ENCODE data around the gene EEF1AKMT4.

Gene EEF1AKMT4

GRCh38 chr3:184295771-184296170 is 46.3 kb downstream of the EEF1AKMT4 start:
- Histone ChIP-seq H3K4me3 (ENCODE audit: low read depth in 1 of 5, low read length in 5 of 5) (no peak overlapping the region), H3K27ac (ENCODE audit: low read depth, low read length) (no peak overlapping the region), H3K27me3 (ENCODE audit: control insufficient read depth in 5 of 5, insufficient read depth in 4 of 5, low read length in 5 of 5) (peaks cover 0 to 7% (median 0%) of the 10 kb centered on the region in 5 donors), H3K9ac (ENCODE audit: low read length in 5 of 5) (no peak overlapping the region), H3K36me3 (ENCODE audit: control insufficient read depth in 5 of 5, insufficient read depth in 5 of 5, low read length in 5 of 5) (peaks cover 5 to 7% (median 6%) of the 10 kb centered on the region in 5 donors), H3K4me1 (ENCODE audit: control insufficient read depth in 5 of 5, insufficient read depth in 5 of 5, low read length in 5 of 5) (peaks cover 9 to 21% (median 18%) of the 10 kb centered on the region in 5 donors), H3K9me3 (ENCODE audit: control insufficient read depth in 5 of 5, low read length in 5 of 5) (no peaks in the 10 kb centered on the region)

DNA sequence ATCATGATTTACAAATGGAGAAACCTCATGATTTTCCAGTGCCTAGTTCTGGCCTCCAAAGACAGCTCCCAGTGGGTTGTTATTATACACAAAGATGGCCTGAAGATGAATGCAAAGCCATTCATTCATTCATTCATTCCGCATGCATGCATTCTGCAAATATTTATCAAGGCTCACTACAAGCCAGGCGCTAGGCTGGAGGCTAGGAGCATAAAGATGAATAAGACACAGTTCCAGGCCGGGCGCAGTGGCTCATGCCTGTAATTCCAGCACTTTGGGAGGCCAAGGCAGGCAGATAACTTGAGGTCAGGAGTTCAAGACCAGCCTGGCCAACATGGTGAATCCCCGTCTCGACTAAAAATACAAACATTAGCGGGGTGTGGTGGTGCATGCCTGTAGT is 47.1 kb downstream of the EEF1AKMT4 start:
- H3K36me3 ChIP-seq (ENCODE audit: control insufficient read depth in 5 of 5, insufficient read depth in 5 of 5, low read length in 5 of 5): peaks cover 7 to 14% (median 12%) of the 10 kb centered on the region in 5 donors
- peaks cover 9 to 21% (median 18%) of the 10 kb centered on the region in 5 donors for H3K4me1 ChIP-seq (ENCODE audit: control insufficient read depth in 5 of 5, insufficient read depth in 5 of 5, low read length in 5 of 5)
- no peak overlapping the region for H3K4me3 ChIP-seq (ENCODE audit: low read depth in 1 of 5, low read length in 5 of 5)
- H3K9ac ChIP-seq (ENCODE audit: low read length in 5 of 5): no peak overlapping the region
- no peaks in the 10 kb centered on the region for H3K9me3 ChIP-seq (ENCODE audit: control insufficient read depth in 5 of 5, low read length in 5 of 5)
- no peak overlapping the region for H3K27ac ChIP-seq (ENCODE audit: low read depth, low read length)
- peaks cover 0 to 7% (median 0%) of the 10 kb centered on the region in 5 donors for H3K27me3 ChIP-seq (ENCODE audit: control insufficient read depth in 5 of 5, insufficient read depth in 4 of 5, low read length in 5 of 5)

- Histone ChIP-seq H3K9ac (ENCODE audit: low read length in 5 of 5) (peak within 1 kb of the TSS; percentile 73 to 93 (median 83)), H3K36me3 (ENCODE audit: control insufficient read depth in 5 of 5, insufficient read depth in 5 of 5, low read length in 5 of 5) (peaks cover 25 to 37% (median 35%) of the 10 kb centered on the region in 5 donors), H3K27me3 (ENCODE audit: control insufficient read depth in 5 of 5, insufficient read depth in 4 of 5, low read length in 5 of 5) (no peaks in the 10 kb centered on the region), H3K27ac (ENCODE audit: low read depth, low read length) (peak within 1 kb of the TSS; percentile 67), H3K9me3 (ENCODE audit: control insufficient read depth in 5 of 5, low read length in 5 of 5) (no peaks in the 10 kb centered on the region), H3K4me3 (ENCODE audit: low read depth in 1 of 5, low read length in 5 of 5) (peak within 1 kb of the TSS; percentile 86 to 96 (median 90)), H3K4me1 (ENCODE audit: control insufficient read depth in 5 of 5, insufficient read depth in 5 of 5, low read length in 5 of 5) (peaks cover 9 to 21% (median 18%) of the 10 kb centered on the region in 5 donors)
Measured at GRCh38 chr3:184298759-184299487, 49.5 kb downstream of the EEF1AKMT4 start, which contains the start of gene PSMD2. TSS of gene PSMD2 (plus strand) at chr3:184299241. CDS start at chr3:184299267, 26 bp downstream.

GRCh38 chr3:184299488-184300377 is 50.3 kb downstream of the EEF1AKMT4 start:
- Histone ChIP-seq H3K9ac (ENCODE audit: low read length in 5 of 5) (peak overlapping the region; percentile 50 to 93 (median 81)), H3K27me3 (ENCODE audit: control insufficient read depth in 5 of 5, insufficient read depth in 4 of 5, low read length in 5 of 5) (no peaks in the 10 kb centered on the region), H3K9me3 (ENCODE audit: control insufficient read depth in 5 of 5, low read length in 5 of 5) (no peaks in the 10 kb centered on the region), H3K4me3 (ENCODE audit: low read depth in 1 of 5, low read length in 5 of 5) (peak overlapping the region; percentile 81 to 96 (median 89)), H3K36me3 (ENCODE audit: control insufficient read depth in 5 of 5, insufficient read depth in 5 of 5, low read length in 5 of 5) (peaks cover 26 to 45% (median 43%) of the 10 kb centered on the region in 5 donors), H3K4me1 (ENCODE audit: control insufficient read depth in 5 of 5, insufficient read depth in 5 of 5, low read length in 5 of 5) (peaks cover 9 to 21% (median 18%) of the 10 kb centered on the region in 5 donors), H3K27ac (ENCODE audit: low read depth, low read length) (peak overlapping the region; percentile 65)

DNA sequence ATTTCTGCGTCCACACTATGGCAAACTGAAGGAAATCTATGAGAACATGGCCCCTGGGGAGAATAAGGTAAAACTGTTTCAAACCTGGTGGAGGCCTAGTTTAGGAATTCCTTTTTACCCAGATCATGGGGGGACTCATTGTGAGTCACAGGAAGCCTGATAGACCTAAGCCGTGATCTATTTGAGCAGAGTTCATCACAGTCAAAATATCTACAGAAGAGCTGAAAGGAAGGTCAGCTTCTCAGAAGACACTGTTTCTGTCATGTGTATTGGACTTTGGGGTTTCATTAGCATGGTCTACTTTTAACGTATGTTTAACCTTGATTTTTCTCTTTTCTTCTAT is 50.9 kb downstream of the EEF1AKMT4 start:
- peak overlapping the region in 2 of 5 donors; percentile 89 to 96 for H3K4me3 ChIP-seq (ENCODE audit: low read depth in 1 of 5, low read length in 5 of 5)

GRCh38 chr3:184305577-184305976 is 56.1 kb downstream of the EEF1AKMT4 start:
- peaks cover 37 to 84% (median 81%) of the 10 kb centered on the region in 5 donors for H3K36me3 ChIP-seq (ENCODE audit: control insufficient read depth in 5 of 5, insufficient read depth in 5 of 5, low read length in 5 of 5)
- no peaks in the 10 kb centered on the region for H3K27me3 ChIP-seq (ENCODE audit: control insufficient read depth in 5 of 5, insufficient read depth in 4 of 5, low read length in 5 of 5)
- no peak overlapping the region for H3K27ac ChIP-seq (ENCODE audit: low read depth, low read length)
- H3K9me3 ChIP-seq (ENCODE audit: control insufficient read depth in 5 of 5, low read length in 5 of 5): no peaks in the 10 kb centered on the region
- H3K9ac ChIP-seq (ENCODE audit: low read length in 5 of 5): no peak overlapping the region
- H3K4me3 ChIP-seq (ENCODE audit: low read depth in 1 of 5, low read length in 5 of 5): no peak overlapping the region
- peaks cover 0 to 3% (median 2%) of the 10 kb centered on the region in 5 donors for H3K4me1 ChIP-seq (ENCODE audit: control insufficient read depth in 5 of 5, insufficient read depth in 5 of 5, low read length in 5 of 5)

More for the DNA sequence above, 50.9 kb downstream of the EEF1AKMT4 start:
- peak overlapping the region in 3 of 5 donors; percentile 81 to 93 (median 90) for H3K9ac ChIP-seq (ENCODE audit: low read length in 5 of 5)
- H3K36me3 ChIP-seq (ENCODE audit: control insufficient read depth in 5 of 5, insufficient read depth in 5 of 5, low read length in 5 of 5): peaks cover 29 to 50% (median 47%) of the 10 kb centered on the region in 5 donors
- no peaks in the 10 kb centered on the region for H3K27me3 ChIP-seq (ENCODE audit: control insufficient read depth in 5 of 5, insufficient read depth in 4 of 5, low read length in 5 of 5)
- H3K27ac ChIP-seq (ENCODE audit: low read depth, low read length): no peak overlapping the region
- no peaks in the 10 kb centered on the region for H3K9me3 ChIP-seq (ENCODE audit: control insufficient read depth in 5 of 5, low read length in 5 of 5)
- H3K4me1 ChIP-seq (ENCODE audit: control insufficient read depth in 5 of 5, insufficient read depth in 5 of 5, low read length in 5 of 5): peaks cover 9 to 21% (median 18%) of the 10 kb centered on the region in 5 donors

DNA sequence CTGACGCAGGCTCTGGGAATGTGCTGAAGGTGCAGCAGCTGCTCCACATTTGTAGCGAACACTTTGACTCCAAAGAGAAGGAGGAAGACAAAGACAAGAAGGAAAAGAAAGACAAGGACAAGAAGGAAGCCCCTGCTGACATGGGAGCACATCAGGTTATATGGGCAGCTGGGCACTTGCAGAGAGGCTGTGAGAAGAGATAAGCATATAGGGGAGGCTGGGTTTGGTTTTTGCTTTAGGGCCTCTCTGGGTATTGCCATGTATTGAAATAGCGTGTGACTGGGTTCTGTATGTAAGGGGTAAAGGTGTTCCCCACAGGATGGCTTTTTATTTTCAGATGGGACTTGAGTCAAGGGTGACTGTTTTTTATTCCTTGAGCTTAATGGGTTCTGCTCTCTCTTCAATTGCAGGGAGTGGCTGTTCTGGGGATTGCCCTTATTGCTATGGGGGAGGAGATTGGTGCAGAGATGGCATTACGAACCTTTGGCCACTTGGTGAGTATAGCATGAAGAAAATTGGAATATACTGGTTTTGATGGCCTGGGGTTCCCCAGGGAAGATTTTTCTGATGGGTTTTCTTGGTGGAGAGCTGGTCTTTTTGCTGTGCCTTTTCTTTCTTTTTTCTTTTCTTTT is 57.0 kb downstream of the EEF1AKMT4 start:
- Histone ChIP-seq H3K36me3 (ENCODE audit: control insufficient read depth in 5 of 5, insufficient read depth in 5 of 5, low read length in 5 of 5) (peaks cover 34 to 77% (median 74%) of the 10 kb centered on the region in 5 donors), H3K9ac (ENCODE audit: low read length in 5 of 5) (no peak overlapping the region), H3K27me3 (ENCODE audit: control insufficient read depth in 5 of 5, insufficient read depth in 4 of 5, low read length in 5 of 5) (no peaks in the 10 kb centered on the region), H3K4me1 (ENCODE audit: control insufficient read depth in 5 of 5, insufficient read depth in 5 of 5, low read length in 5 of 5) (no peaks in the 10 kb centered on the region), H3K27ac (ENCODE audit: low read depth, low read length) (no peak overlapping the region), H3K9me3 (ENCODE audit: control insufficient read depth in 5 of 5, low read length in 5 of 5) (no peaks in the 10 kb centered on the region), H3K4me3 (ENCODE audit: low read depth in 1 of 5, low read length in 5 of 5) (no peak overlapping the region)

DNA sequence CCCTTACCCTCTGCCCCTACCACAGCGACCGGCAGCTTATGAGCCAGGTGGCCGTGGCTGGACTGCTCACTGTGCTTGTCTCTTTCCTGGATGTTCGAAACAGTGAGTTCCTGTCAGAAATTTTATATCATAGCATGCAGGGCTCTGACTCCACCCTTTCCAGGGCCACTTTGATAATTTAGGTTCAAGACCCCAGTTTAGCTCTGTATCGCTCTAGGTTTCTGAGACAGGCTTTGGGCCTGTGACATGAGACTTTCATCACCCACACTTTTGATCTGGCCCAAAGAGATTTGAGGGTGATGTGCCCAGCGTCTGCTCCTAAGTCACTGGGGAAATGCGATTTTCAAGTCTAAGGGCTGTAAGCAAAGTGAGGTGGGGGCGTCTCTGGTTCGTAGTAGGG is 58.4 kb downstream of the EEF1AKMT4 start:
- no peaks in the 10 kb centered on the region for H3K9me3 ChIP-seq (ENCODE audit: control insufficient read depth in 5 of 5, low read length in 5 of 5)
- no peak overlapping the region for H3K27ac ChIP-seq (ENCODE audit: low read depth, low read length)
- no peaks in the 10 kb centered on the region for H3K27me3 ChIP-seq (ENCODE audit: control insufficient read depth in 5 of 5, insufficient read depth in 4 of 5, low read length in 5 of 5)
- H3K36me3 ChIP-seq (ENCODE audit: control insufficient read depth in 5 of 5, insufficient read depth in 5 of 5, low read length in 5 of 5): peaks cover 24 to 62% (median 60%) of the 10 kb centered on the region in 5 donors
- no peaks in the 10 kb centered on the region for H3K4me1 ChIP-seq (ENCODE audit: control insufficient read depth in 5 of 5, insufficient read depth in 5 of 5, low read length in 5 of 5)
- no peak overlapping the region for H3K4me3 ChIP-seq (ENCODE audit: low read depth in 1 of 5, low read length in 5 of 5)
- no peak overlapping the region for H3K9ac ChIP-seq (ENCODE audit: low read length in 5 of 5)

Measured in subcutaneous abdominal adipose tissue (tissue), 5 donors.